SU-DHL-6 (cell line): ENCODE measurements around the gene SMPD3.

Experiments
- H2AFZ ChIP-seq: fragments of 200-600 bp; sonication (generic); 2 replicates; pipeline ENCODE4 v1.6.1; 2014; ENCODE audit warnings: low read depth, mild to moderate bottlenecking, moderate library complexity, mixed read lengths, antibody characterized with exemption, low read length; ENCODE audit not compliant: severe bottlenecking
- H3F3A ChIP-seq: fragments of 200-600 bp; shearing (Covaris generic); 2 replicates; pipeline ENCODE4 v1.6.0; 2016; ENCODE audit warnings: antibody characterized with exemption, mild to moderate bottlenecking; ENCODE audit not compliant: insufficient read depth
- H3K27ac ChIP-seq: fragments of 200-600 bp; sonication (generic); 2 replicates; pipeline ENCODE4 v1.5.1; 2016; ENCODE audit warnings: low read depth, mild to moderate bottlenecking, low read length, moderate library complexity, mixed read lengths
- H3K27me3 ChIP-seq: fragments of 200-600 bp; sonication (generic), shearing (Covaris generic); 2 replicates; pipeline ENCODE4 v1.6.0; 2014; ENCODE audit warnings: mild to moderate bottlenecking, low read length
- H3K36me3 ChIP-seq: fragments of 200-600 bp; sonication (generic); 2 replicates; pipeline ENCODE4 v1.6.1; 2014; ENCODE audit warnings: mild to moderate bottlenecking, low read length, mixed read lengths
- H3K4me2 ChIP-seq: fragments of 300-600, 200-600 bp; shearing (Covaris generic), sonication (generic); 2 replicates; pipeline ENCODE4 v1.6.0; 2014; ENCODE audit warnings: low read length, low read depth, mild to moderate bottlenecking; ENCODE audit not compliant: poor library complexity, severe bottlenecking
- H3K4me3 ChIP-seq: fragments of 200-600 bp; sonication (generic); 2 replicates; pipeline ENCODE4 v1.5.1; 2014; ENCODE audit warnings: antibody characterized with exemption, low read length, mild to moderate bottlenecking, mixed read lengths; ENCODE audit not compliant: insufficient read depth, poor library complexity, severe bottlenecking
- H3K79me2 ChIP-seq: fragments of 200-600 bp; sonication (generic); 2 replicates; pipeline ENCODE4 v1.6.1; 2014; ENCODE audit warnings: mild to moderate bottlenecking, low read length, moderate library complexity; ENCODE audit not compliant: insufficient read depth
- H3K9ac ChIP-seq: fragments of 200-600 bp; sonication (generic); 2 replicates; pipeline ENCODE4 v1.7.0; 2014; ENCODE audit warnings: mild to moderate bottlenecking, low read length
- H3K9me2 ChIP-seq: fragments of 200-600 bp; sonication (generic); replicated peaks from 2 replicates; pipeline ENCODE4 v1.6.1; 2014; ENCODE audit warnings: low read length; ENCODE audit not compliant: insufficient read depth
- H3K9me3 ChIP-seq: fragments of 200-600 bp; sonication (generic); 2 replicates; pipeline ENCODE4 v1.6.1; 2014; ENCODE audit warnings: low read length, mixed read lengths; ENCODE audit not compliant: insufficient read depth
- H4K20me1 ChIP-seq: fragments of 200-600 bp; sonication (generic); 2 replicates; pipeline ENCODE4 v1.6.1; 2014; ENCODE audit warnings: low read depth, mild to moderate bottlenecking, antibody characterized with exemption, low read length, moderate library complexity, mixed read lengths
- CTCF ChIP-seq: fragments of 200-600 bp; sonication (generic); IDR thresholded peaks from one replicate; pipeline ENCODE4 v1.5.1; 2017; ENCODE audit warnings: antibody characterized with exemption, mild to moderate bottlenecking, low read length, moderate library complexity; ENCODE audit not compliant: insufficient read depth, poor library complexity, severe bottlenecking
- EZH2phosphoT487 ChIP-seq: fragments of 200-600 bp; sonication (generic), shearing (Covaris generic); conservative IDR thresholded peaks from 2 replicates; pipeline ENCODE4 v1.6.1; 2018; ENCODE audit warnings: mild to moderate bottlenecking, antibody characterized with exemption, low read length, moderate library complexity, mixed read lengths

The SMPD3 gene

GRCh38 chr16:68362947-68363657, 85.2 kb downstream of the SMPD3 start:
- H3K36me3 ChIP-seq: no peaks in the 10 kb centered on the region
- H3F3A ChIP-seq: no peaks in the 10 kb centered on the region
- no peak for TF ChIP-seq CTCF
- no peaks in the 10 kb centered on the region for H3K9me3 ChIP-seq
- no peak overlapping the region for H3K4me2 ChIP-seq
- H3K9me2 ChIP-seq: no peaks in the 10 kb centered on the region
- H2AFZ ChIP-seq: no peak overlapping the region
- no peak overlapping the region for H3K9ac ChIP-seq
- H4K20me1 ChIP-seq: no peaks in the 10 kb centered on the region
- H3K27me3 ChIP-seq: no peaks in the 10 kb centered on the region
- no peaks in the 10 kb centered on the region for H3K79me2 ChIP-seq
- H3K27ac ChIP-seq: no peak overlapping the region
- H3K4me3 ChIP-seq: no peak overlapping the region

- Histone ChIP-seq H2AFZ (no peak overlapping the region), H3K36me3 (no peaks in the 10 kb centered on the region), H3K9ac (no peak overlapping the region), H3K27ac (no peak overlapping the region), H4K20me1 (no peaks in the 10 kb centered on the region), H3K79me2 (no peaks in the 10 kb centered on the region), H3K27me3 (no peaks in the 10 kb centered on the region), H3K4me3 (no peak overlapping the region), H3K4me2 (no peak overlapping the region), H3K9me2 (no peaks in the 10 kb centered on the region), H3F3A (no peaks in the 10 kb centered on the region), H3K9me3 (no peaks in the 10 kb centered on the region)
- TF ChIP-seq CTCF (no peak), EZH2phosphoT487 (no peak)
Observed at GRCh38 chr16:68362262-68362913, 85.9 kb downstream of the SMPD3 start.

GRCh38 chr16:68361485-68361884, 86.8 kb downstream of the SMPD3 start:
- H3K9me2 ChIP-seq: no peaks in the 10 kb centered on the region
- no peak overlapping the region for H3K4me3 ChIP-seq
- no peaks in the 10 kb centered on the region for H3F3A ChIP-seq
- no peak overlapping the region for H3K4me2 ChIP-seq
- H3K79me2 ChIP-seq: no peaks in the 10 kb centered on the region
- no peak for TF ChIP-seq CTCF
- no peak for TF ChIP-seq EZH2phosphoT487
- H3K27me3 ChIP-seq: no peaks in the 10 kb centered on the region
- H2AFZ ChIP-seq: no peak overlapping the region
- H4K20me1 ChIP-seq: no peaks in the 10 kb centered on the region
- H3K9me3 ChIP-seq: no peaks in the 10 kb centered on the region
- H3K36me3 ChIP-seq: no peaks in the 10 kb centered on the region
- H3K27ac ChIP-seq: no peak overlapping the region
- H3K9ac ChIP-seq: no peak overlapping the region
